GM12875 (cell line): ENCODE data around the gene SCT.

Experiments
- H3K4me3 ChIP-seq: one replicate; pipeline ENCODE4 v1.5.1; 2011; ENCODE audit warnings: low read depth, low read length, control low read depth
- CTCF ChIP-seq: IDR thresholded peaks from 2 replicates; pipeline ENCODE4 v1.5.1; 2011; ENCODE audit warnings: low read depth, mild to moderate bottlenecking, control low read depth, inconsistent platforms, low read length, moderate library complexity, borderline replicate concordance; ENCODE audit not compliant: insufficient read depth

SCT gene

GRCh38 chr11:660681-661444, 33.9 kb upstream of the SCT start:
- TF ChIP-seq CTCF = no peak
- H3K4me3 ChIP-seq = no peak overlapping the region

- H3K4me3 ChIP-seq = no peak overlapping the region
- TF ChIP-seq CTCF = no peak
Measured at GRCh38 chr11:660281-660680, 33.3 kb upstream of the SCT start.

- no peak overlapping the region for H3K4me3 ChIP-seq
- no peak for TF ChIP-seq CTCF
Measured at GRCh38 chr11:659532-660085, 32.6 kb upstream of the SCT start.

- TF ChIP-seq CTCF = no peak
- H3K4me3 ChIP-seq = no peak overlapping the region
Measured at GRCh38 chr11:657691-658126, 30.7 kb upstream of the SCT start.

GRCh38 chr11:656866-657265, 29.9 kb upstream of the SCT start:
- TF ChIP-seq CTCF = no peak
- no peak overlapping the region for H3K4me3 ChIP-seq

- no peak overlapping the region for H3K4me3 ChIP-seq
- TF ChIP-seq CTCF = no peak
Measured at GRCh38 chr11:656426-656825, 29.4 kb upstream of the SCT start.
